ENCODE results near the gene SSR1.

Gene SSR1

DNA sequence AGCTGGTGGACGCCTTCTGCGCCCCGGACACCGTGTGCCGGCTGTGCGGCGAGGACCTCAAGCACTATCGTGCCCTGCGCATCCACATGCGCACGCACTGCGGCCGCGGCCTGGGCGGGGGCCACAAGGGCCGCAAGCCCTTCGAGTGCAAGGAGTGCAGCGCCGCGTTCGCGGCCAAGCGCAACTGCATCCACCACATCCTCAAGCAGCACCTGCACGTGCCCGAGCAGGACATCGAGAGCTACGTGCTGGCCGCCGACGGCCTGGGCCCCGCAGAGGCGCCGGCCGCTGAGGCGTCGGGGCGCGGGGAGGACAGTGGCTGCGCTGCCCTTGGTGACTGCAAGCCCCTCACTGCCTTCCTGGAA lies 82.7 kb downstream of the SSR1 start:
- H4K91ac ChIP-seq (ENCODE audit: low read length), result no peak overlapping the region
- peaks cover 51% of the 10 kb centered on the region for H3K79me1 ChIP-seq (replicated peaks; ENCODE audit: low read length, poor library complexity, severe bottlenecking)
- WGBS, result 97% methylated on average over 39 of the region's 39 CpGs
- H3K4me2 ChIP-seq (ENCODE audit: low read length, poor library complexity, severe bottlenecking), result no peak overlapping the region
- peak overlapping the region in 1 of 2 experiments; percentile 2 for H3K4me3 ChIP-seq (ENCODE audit: insufficient read depth in 1 of 2, low read depth in 1 of 2, low read length in 2 of 2)
- no peak overlapping the region for H2AK5ac ChIP-seq (ENCODE audit: low read length, severe bottlenecking)
- H2AFZ ChIP-seq (ENCODE audit: low read depth, low read length), result no peak overlapping the region
- H3K9ac ChIP-seq (ENCODE audit: low read length), result no peak overlapping the region
- H3K36me3 ChIP-seq (ENCODE audit: control insufficient read depth in 1 of 2, insufficient read depth in 2 of 2, low read depth in 1 of 2, low read length in 2 of 2), result peaks cover 55 to 91% of the 10 kb centered on the region in 2 experiments
- no peak overlapping the region for H3K18ac ChIP-seq (ENCODE audit: low read depth in 1 of 2, low read length in 2 of 2)
- H3K14ac ChIP-seq (ENCODE audit: low read length in 2 of 2), result no peak overlapping the region
- H3K23ac ChIP-seq (ENCODE audit: low read length in 2 of 2), result no peak overlapping the region
- no peak overlapping the region for H4K8ac ChIP-seq (ENCODE audit: low read length)
- DNase-seq, result no peak
- H2BK5ac ChIP-seq (ENCODE audit: low read depth, low read length, poor library complexity, severe bottlenecking), result no peak overlapping the region
- no peak overlapping the region for H3K27ac ChIP-seq (ENCODE audit: low read length, poor library complexity, severe bottlenecking)
- H2BK15ac ChIP-seq (ENCODE audit: low read depth, poor library complexity, severe bottlenecking), result no peak overlapping the region
- no peaks in the 10 kb centered on the region for H3K27me3 ChIP-seq (ENCODE audit: control insufficient read depth in 1 of 2, insufficient read depth in 1 of 2, low read length in 2 of 2)
- H2BK12ac ChIP-seq (ENCODE audit: low read length in 2 of 2), result no peak overlapping the region
- no peak overlapping the region for H3K4ac ChIP-seq (ENCODE audit: low read depth in 1 of 2, low read length in 2 of 2)
- peaks cover 1% of the 10 kb centered on the region for H3K4me1 ChIP-seq (ENCODE audit: control insufficient read depth, insufficient read depth, low read depth, low read length)
- no peak overlapping the region for H2BK120ac ChIP-seq (ENCODE audit: low read depth, low read length)
- H3K9me3 ChIP-seq (ENCODE audit: control insufficient read depth, low read length), result no peaks in the 10 kb centered on the region

DNA sequence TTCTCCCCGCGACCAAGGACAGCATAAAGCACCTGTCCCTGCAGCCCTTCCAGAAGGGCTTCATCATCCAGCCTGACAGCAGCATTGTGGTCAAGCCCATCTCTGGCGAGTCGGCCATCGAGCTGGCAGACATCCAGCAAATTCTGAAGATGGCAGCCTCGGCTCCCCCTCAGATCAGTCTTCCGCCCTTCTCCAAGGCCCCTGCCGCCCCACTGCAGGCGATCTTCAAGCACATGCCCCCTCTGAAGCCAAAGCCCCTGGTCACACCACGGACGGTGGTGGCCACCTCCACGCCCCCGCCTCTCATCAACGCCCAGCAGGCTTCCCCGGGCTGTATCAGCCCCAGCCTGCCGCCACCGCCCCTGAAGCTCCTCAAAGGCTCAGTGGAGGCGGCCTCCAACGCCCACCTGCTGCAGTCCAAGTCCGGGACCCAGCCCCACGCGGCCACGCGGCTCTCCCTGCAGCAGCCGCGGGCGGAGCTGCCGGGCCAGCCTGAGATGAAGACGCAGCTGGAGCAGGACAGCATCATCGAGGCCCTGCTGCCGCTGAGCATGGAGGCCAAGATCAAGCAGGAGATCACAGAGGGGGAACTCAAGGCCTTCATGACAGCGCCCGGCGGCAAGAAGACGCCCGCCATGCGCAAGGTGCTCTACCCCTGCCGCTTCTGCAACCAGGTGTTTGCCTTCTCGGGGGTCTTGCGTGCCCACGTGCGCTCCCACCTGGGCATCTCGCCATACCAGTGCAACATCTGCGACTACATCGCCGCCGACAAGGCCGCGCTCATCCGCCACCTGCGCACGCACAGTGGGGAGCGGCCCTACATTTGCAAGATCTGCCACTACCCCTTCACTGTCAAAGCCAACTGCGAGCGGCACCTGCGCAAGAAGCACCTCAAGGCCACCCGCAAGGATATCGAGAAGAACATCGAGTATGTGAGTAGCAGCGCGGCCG lies 83.3 kb downstream of the SSR1 start:
- peaks cover under 1% of the 10 kb centered on the region for H3K4me1 ChIP-seq (ENCODE audit: control insufficient read depth, insufficient read depth, low read depth, low read length)
- no peak overlapping the region for H2BK12ac ChIP-seq (ENCODE audit: low read length in 2 of 2)
- H4K8ac ChIP-seq (ENCODE audit: low read length), result no peak overlapping the region
- no peak overlapping the region for H3K23ac ChIP-seq (ENCODE audit: low read length in 2 of 2)
- no peak overlapping the region for H2BK15ac ChIP-seq (ENCODE audit: low read depth, poor library complexity, severe bottlenecking)
- H3K36me3 ChIP-seq (ENCODE audit: control insufficient read depth in 1 of 2, insufficient read depth in 2 of 2, low read depth in 1 of 2, low read length in 2 of 2), result peaks cover 56 to 91% of the 10 kb centered on the region in 2 experiments
- H3K27me3 ChIP-seq (ENCODE audit: control insufficient read depth in 1 of 2, insufficient read depth in 1 of 2, low read length in 2 of 2), result no peaks in the 10 kb centered on the region
- no peak overlapping the region for H3K4me3 ChIP-seq (ENCODE audit: insufficient read depth in 1 of 2, low read depth in 1 of 2, low read length in 2 of 2)
- no peak for DNase-seq
- no peak overlapping the region for H2BK5ac ChIP-seq (ENCODE audit: low read depth, low read length, poor library complexity, severe bottlenecking)
- no peak overlapping the region for H3K4me2 ChIP-seq (ENCODE audit: low read length, poor library complexity, severe bottlenecking)
- H2BK120ac ChIP-seq (ENCODE audit: low read depth, low read length), result no peak overlapping the region
- peaks cover 50% of the 10 kb centered on the region for H3K79me1 ChIP-seq (replicated peaks; ENCODE audit: low read length, poor library complexity, severe bottlenecking)
- H3K14ac ChIP-seq (ENCODE audit: low read length in 2 of 2), result no peak overlapping the region
- H3K18ac ChIP-seq (ENCODE audit: low read depth in 1 of 2, low read length in 2 of 2), result no peak overlapping the region
- no peak overlapping the region for H2AK5ac ChIP-seq (ENCODE audit: low read length, severe bottlenecking)
- 96% methylated on average over 62 of the region's 62 CpGs for WGBS
- no peaks in the 10 kb centered on the region for H3K9me3 ChIP-seq (ENCODE audit: control insufficient read depth, low read length)
- no peak overlapping the region for H2AFZ ChIP-seq (ENCODE audit: low read depth, low read length)
- H4K91ac ChIP-seq (ENCODE audit: low read length), result no peak overlapping the region
- no peak overlapping the region for H3K4ac ChIP-seq (ENCODE audit: low read depth in 1 of 2, low read length in 2 of 2)
- no peak overlapping the region for H3K9ac ChIP-seq (ENCODE audit: low read length)
- H3K27ac ChIP-seq (ENCODE audit: low read length, poor library complexity, severe bottlenecking), result no peak overlapping the region

DNA sequence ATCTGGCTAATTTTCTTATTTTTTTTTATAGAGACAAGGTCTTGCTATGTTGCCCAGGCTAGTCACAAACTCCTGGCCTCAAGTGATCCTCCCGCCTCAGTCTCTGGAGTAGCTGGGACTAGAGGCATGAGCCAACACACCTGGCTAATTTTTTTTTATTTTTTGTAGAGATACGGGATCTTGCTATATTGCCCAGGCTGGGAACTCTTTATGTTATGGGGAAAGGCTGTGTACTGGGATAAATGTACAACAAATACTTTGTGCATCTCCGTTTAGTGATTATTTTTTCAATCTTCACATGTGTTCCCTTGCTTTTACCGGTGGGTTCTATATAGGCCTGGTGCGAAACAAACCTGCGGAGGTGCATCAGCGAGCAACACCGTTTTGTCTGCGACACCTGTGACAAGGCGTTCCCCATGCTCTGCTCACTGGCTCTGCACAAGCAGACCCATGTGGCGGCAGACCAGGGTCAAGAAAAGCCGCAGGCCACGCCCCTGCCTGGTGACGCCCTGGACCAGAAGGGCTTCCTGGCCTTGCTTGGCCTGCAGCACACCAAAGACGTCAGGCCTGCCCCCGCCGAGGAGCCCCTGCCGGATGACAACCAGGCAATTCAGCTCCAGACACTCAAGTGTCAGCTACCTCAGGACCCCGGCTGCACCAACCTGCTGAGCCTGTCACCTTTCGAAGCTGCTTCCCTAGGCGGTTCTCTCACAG lies 84.2 kb downstream of the SSR1 start:
- Histone ChIP-seq H3K27me3 (ENCODE audit: control insufficient read depth in 1 of 2, insufficient read depth in 1 of 2, low read length in 2 of 2) (no peaks in the 10 kb centered on the region), H2AK5ac (ENCODE audit: low read length, severe bottlenecking) (no peak overlapping the region), H3K23ac (ENCODE audit: low read length in 2 of 2) (no peak overlapping the region), H4K91ac (ENCODE audit: low read length) (no peak overlapping the region), H3K4me3 (ENCODE audit: insufficient read depth in 1 of 2, low read depth in 1 of 2, low read length in 2 of 2) (no peak overlapping the region), H2BK15ac (ENCODE audit: low read depth, poor library complexity, severe bottlenecking) (no peak overlapping the region), H3K14ac (ENCODE audit: low read length in 2 of 2) (no peak overlapping the region), H2BK12ac (ENCODE audit: low read length in 2 of 2) (no peak overlapping the region), H3K79me1 (replicated peaks; ENCODE audit: low read length, poor library complexity, severe bottlenecking) (peaks cover 50% of the 10 kb centered on the region), H3K27ac (ENCODE audit: low read length, poor library complexity, severe bottlenecking) (no peak overlapping the region), H2BK5ac (ENCODE audit: low read depth, low read length, poor library complexity, severe bottlenecking) (no peak overlapping the region), H3K9me3 (ENCODE audit: control insufficient read depth, low read length) (no peaks in the 10 kb centered on the region), H3K4me2 (ENCODE audit: low read length, poor library complexity, severe bottlenecking) (no peak overlapping the region), H3K18ac (ENCODE audit: low read depth in 1 of 2, low read length in 2 of 2) (no peak overlapping the region), H2BK120ac (ENCODE audit: low read depth, low read length) (no peak overlapping the region), H3K4me1 (ENCODE audit: control insufficient read depth, insufficient read depth, low read depth, low read length) (no peaks in the 10 kb centered on the region), H4K8ac (ENCODE audit: low read length) (no peak overlapping the region), H2AFZ (ENCODE audit: low read depth, low read length) (no peak overlapping the region), H3K36me3 (ENCODE audit: control insufficient read depth in 1 of 2, insufficient read depth in 2 of 2, low read depth in 1 of 2, low read length in 2 of 2) (peaks cover 59 to 87% of the 10 kb centered on the region in 2 experiments), H3K4ac (ENCODE audit: low read depth in 1 of 2, low read length in 2 of 2) (no peak overlapping the region), H3K9ac (ENCODE audit: low read length) (no peak overlapping the region)
- WGBS, result 94% methylated on average over 21 of the region's 21 CpGs
- no peak for DNase-seq

DNA sequence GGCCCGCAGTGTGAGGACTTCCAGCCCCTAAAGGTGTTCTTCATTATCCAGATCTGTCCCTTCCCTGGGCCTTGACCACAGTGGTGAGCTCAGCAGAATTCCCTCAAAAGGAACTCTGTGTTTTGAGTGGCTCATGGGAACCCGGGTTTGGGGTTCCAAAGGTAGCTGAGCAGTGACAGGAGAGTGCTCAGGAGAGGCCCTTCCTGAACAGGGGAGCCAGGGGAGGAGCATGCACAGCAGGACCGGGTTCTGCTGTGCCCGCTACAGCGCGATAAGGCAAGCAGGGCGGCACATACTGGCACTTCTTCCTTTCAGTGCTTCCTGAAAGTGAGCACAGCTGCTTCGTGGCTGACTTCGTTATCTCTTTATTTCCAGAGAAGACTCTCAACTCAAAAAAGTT lies 88.3 kb downstream of the SSR1 start:
- H3K79me1 ChIP-seq (replicated peaks; ENCODE audit: low read length, poor library complexity, severe bottlenecking), result peaks cover 42% of the 10 kb centered on the region
- no peak overlapping the region for H3K4ac ChIP-seq (ENCODE audit: low read depth in 1 of 2, low read length in 2 of 2)
- WGBS, result 94% methylated on average over 9 of the region's 9 CpGs
- no peak overlapping the region for H2BK120ac ChIP-seq (ENCODE audit: low read depth, low read length)
- peak overlapping the region in 1 of 2 experiments; percentile 15 for H3K4me3 ChIP-seq (ENCODE audit: insufficient read depth in 1 of 2, low read depth in 1 of 2, low read length in 2 of 2)
- no peak overlapping the region for H4K8ac ChIP-seq (ENCODE audit: low read length)
- H3K36me3 ChIP-seq (ENCODE audit: control insufficient read depth in 1 of 2, insufficient read depth in 2 of 2, low read depth in 1 of 2, low read length in 2 of 2), result peaks cover 48 to 78% of the 10 kb centered on the region in 2 experiments
- no peaks in the 10 kb centered on the region for H3K27me3 ChIP-seq (ENCODE audit: control insufficient read depth in 1 of 2, insufficient read depth in 1 of 2, low read length in 2 of 2)
- no peak overlapping the region for H2BK5ac ChIP-seq (ENCODE audit: low read depth, low read length, poor library complexity, severe bottlenecking)
- H2AK5ac ChIP-seq (ENCODE audit: low read length, severe bottlenecking), result no peak overlapping the region
- H2BK15ac ChIP-seq (ENCODE audit: low read depth, poor library complexity, severe bottlenecking), result no peak overlapping the region
- H3K14ac ChIP-seq (ENCODE audit: low read length in 2 of 2), result no peak overlapping the region
- DNase-seq, result no peak
- no peak overlapping the region for H2AFZ ChIP-seq (ENCODE audit: low read depth, low read length)
- no peak overlapping the region for H2BK12ac ChIP-seq (ENCODE audit: low read length in 2 of 2)
- no peak overlapping the region for H3K9ac ChIP-seq (ENCODE audit: low read length)
- no peak overlapping the region for H3K4me2 ChIP-seq (ENCODE audit: low read length, poor library complexity, severe bottlenecking)
- H3K27ac ChIP-seq (ENCODE audit: low read length, poor library complexity, severe bottlenecking), result no peak overlapping the region
- no peaks in the 10 kb centered on the region for H3K9me3 ChIP-seq (ENCODE audit: control insufficient read depth, low read length)
- no peak overlapping the region for H3K18ac ChIP-seq (ENCODE audit: low read depth in 1 of 2, low read length in 2 of 2)
- H4K91ac ChIP-seq (ENCODE audit: low read length), result peak overlapping the region; percentile 8
- H3K4me1 ChIP-seq (ENCODE audit: control insufficient read depth, insufficient read depth, low read depth, low read length), result no peaks in the 10 kb centered on the region
- no peak overlapping the region for H3K23ac ChIP-seq (ENCODE audit: low read length in 2 of 2)

Data from mesenchymal stem cell (in vitro differentiated cells and primary cell).